D341Med (cell line): ENCODE results near the gene GRM4.

ENCODE experiments used
- DNase-seq: peaks from one replicate; pipeline ENCODE4 v3.0.0; 2012; ENCODE audit warnings: low spot score

Gene GRM4

DNA sequence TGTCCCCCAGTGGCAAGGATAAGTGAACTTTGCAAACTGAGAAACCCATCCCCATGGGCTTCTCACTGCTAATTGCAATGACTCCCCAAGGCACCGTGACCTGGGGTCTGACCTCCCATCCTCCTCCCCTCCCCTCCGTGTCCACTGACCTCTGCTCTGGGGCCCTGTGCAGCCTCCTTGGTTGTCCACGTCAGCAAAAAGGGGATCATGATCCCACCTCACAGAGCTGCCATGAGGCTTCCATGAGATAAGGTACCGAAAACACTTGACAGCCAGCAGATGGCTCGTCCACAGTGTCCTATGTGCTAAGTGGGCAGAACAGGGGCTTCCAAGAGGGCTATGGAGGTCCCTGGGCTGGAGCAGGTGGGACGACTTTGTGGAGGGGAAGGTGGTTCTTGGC is 104.5 kb downstream of the GRM4 start:
- DNase-seq: no peak

GRCh38 chr6:34039943-34040342 is 105.9 kb downstream of the GRM4 start:
- no peak for DNase-seq

GRCh38 chr6:34037151-34037550 is 108.7 kb downstream of the GRM4 start:
- DNase-seq: no peak

GRCh38 chr6:34036357-34037069 is 109.4 kb downstream of the GRM4 start:
- DNase-seq: no peak

DNA sequence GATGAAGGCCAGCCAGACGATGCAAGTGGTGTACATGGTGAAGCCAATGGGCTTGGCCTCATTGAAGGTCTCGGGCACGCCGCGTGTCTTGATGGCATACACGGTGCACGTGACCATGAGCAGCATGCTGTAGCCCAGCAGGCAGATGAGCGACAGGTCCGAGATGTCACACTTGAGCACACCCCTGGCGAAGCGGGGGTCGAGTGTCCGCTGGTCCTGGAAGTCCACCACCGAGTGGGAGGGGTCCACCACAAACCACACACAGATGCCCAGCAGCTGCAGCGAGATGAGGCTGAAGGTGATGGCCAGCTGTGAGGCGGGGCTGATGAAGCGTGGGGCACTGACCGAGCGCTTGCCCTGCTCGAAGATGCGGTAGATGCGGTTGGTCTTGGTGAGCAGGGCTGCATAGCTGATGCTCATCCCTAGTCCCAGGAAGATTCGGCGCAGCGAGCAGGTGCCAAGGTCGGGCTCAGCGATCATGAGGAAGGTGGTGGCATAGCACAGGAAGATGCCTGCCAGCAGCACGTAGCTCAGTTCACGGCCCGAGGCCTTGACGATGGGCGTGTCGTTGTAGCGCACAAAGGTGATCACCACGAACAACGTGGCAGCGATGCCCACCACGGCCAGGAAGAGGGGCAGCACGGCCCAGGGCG is 110.1 kb downstream of the GRM4 start:
- no peak for DNase-seq

DNA sequence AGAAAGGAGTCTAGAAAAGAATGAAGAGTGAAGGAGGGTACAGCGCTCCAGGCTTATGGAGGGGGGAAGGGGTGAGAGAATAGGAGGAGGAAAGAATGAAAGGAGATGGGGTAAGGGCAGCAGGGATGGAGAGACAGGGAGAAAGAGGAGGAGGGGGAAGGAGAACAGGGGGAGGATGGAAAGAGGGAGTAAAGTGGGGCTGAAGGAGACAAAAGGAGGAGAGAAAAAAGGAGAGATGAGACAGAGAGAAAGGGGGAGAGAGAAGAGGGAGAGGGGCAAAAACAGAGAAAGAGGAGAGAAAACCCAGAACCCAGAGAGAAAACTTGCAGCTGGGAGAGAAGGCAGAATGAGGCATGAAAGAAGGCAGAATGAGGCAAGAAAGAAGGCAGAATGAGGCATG is 110.7 kb downstream of the GRM4 start:
- DNase-seq: no peak

GRCh38 chr6:34032856-34033255 is 113.0 kb downstream of the GRM4 start:
- no peak for DNase-seq

- peak; percentile 73 for DNase-seq
Measured at GRCh38 chr6:34031625-34032383, 114.1 kb downstream of the GRM4 start.

DNA sequence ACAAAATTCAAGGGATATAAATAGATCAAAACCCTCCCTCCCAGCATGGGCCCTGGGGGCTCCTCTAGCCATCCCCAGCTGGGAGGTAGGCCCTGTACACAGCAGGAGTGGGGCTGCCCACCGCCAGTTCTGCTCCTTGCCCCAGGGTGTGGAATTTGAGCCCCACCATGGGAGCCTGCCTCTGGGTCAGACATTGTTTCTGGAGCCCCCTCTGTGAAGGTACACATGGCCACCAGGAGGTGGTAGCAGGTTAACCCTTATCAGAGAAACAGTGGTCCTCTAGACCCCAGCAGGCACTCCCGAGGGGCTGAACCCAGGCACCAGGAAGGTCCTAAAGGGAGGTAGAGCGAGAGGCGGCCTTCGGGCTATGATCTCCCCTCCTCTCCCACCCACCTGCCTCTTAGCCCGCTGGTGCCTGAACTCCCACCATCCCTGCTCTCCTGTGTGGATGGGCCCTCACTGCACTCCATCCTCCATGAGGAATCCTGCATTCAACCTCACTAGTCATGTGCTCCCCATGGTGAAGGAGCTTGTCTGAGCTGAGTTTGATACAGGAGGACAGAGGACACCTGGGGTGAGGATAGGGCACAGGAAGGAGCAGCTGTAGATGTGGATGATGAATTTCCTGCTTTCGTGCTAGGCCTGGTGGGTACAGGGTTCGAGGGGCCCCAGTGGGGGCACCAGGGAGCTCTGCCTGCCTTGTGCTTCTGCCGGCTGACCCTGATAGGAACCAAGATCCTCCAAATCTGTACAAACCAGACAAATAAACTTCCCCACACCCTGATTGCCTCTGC is 114.9 kb downstream of the GRM4 start:
- no peak for DNase-seq

- DNase-seq: no peak
Measured at GRCh38 chr6:34029489-34030280, 116.2 kb downstream of the GRM4 start.

- peak; percentile 53 for DNase-seq
Measured at GRCh38 chr6:34028691-34029360, 117.1 kb downstream of the GRM4 start.

DNA sequence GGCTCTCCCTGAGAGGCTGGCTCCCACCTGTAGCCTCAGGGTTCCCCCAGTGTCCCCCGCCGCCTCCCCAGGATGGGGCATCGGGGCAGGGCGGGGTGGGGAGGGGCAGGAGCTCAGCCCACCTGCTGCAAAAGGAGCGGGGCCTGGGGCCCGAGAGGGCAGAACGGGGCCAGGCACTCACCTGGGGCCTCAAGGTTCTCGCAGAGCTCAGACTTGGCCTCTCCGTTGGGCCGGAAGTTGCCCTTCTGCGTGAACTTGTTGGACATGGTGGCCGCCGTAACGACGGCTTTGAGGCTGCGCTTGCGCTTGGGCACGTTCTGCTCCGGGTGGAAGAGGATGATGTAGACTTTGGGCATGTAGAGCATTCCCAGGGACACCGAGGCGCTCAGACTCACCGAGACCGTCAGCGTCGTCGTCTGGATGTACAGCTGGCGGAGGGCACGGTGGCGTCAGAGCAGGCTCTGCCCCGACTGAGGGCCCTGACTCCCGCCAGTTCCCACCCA is 117.9 kb downstream of the GRM4 start:
- DNase-seq: no peak

DNA sequence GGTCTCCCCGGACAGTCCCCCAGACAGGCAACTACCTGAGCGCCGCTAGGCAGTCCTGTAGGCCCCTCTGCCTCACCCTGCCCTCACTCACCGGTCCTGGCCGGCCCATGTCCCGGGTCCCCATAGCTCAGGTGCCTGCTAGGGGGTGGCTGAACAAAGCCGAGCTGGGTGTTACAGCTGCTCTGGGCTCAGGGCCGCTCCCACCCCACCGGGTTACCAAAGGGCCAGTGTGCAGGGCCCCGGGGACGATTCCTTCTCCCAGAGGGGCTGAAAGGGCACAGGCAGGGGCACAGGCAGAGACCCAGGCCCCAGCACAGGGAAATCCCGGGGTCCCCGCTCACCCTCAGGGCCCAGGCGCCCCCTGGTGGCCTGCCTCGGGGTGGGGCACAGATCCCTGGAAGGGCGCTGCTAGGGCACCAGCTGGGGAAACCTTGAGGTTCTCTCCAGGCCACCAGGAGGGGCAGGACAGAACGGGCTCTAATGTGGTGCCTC is 118.4 kb downstream of the GRM4 start:
- peak; percentile 87 for DNase-seq

- DNase-seq: no peak
Measured at GRCh38 chr6:34025861-34026260, 120.0 kb downstream of the GRM4 start.

GRCh38 chr6:34025112-34025807 is 120.6 kb downstream of the GRM4 start:
- peak; percentile 58 for DNase-seq

GRCh38 chr6:34022873-34023255 is 123.0 kb downstream of the GRM4 start:
- DNase-seq: no peak

GRCh38 chr6:34022250-34022872 is 123.5 kb downstream of the GRM4 start:
- DNase-seq: no peak

GRCh38 chr6:34021554-34022190 is 124.2 kb downstream of the GRM4 start:
- peak; percentile 65 for DNase-seq
